ENCODE results near the gene RAB20.

RAB20 gene

GRCh38 chr13:110554946-110555345, 6.6 kb downstream of the RAB20 start:
- TF ChIP-seq CTCF (IDR thresholded peaks at IDR 0.05; ENCODE audit: low read depth, low read length): no peak
- no peaks in the 10 kb centered on the region for H3K4me1 ChIP-seq
- peaks cover 23% of the 10 kb centered on the region for H3K27me3 ChIP-seq
- H3K4me3 ChIP-seq (ENCODE audit: low read depth, low read length): no peak overlapping the region
- DNase-seq: no peak
- H3K9me3 ChIP-seq: no peaks in the 10 kb centered on the region
- H3K36me3 ChIP-seq: no peaks in the 10 kb centered on the region; the same call in 1 of the 2 replicates

- Histone ChIP-seq H3K36me3 (no peaks in the 10 kb centered on the region), H3K4me1 (no peaks in the 10 kb centered on the region), H3K27me3 (peaks cover 17% of the 10 kb centered on the region), H3K9me3 (no peaks in the 10 kb centered on the region), H3K4me3 (ENCODE audit: low read depth, low read length) (no peak overlapping the region)
- DNase-seq: no peak
- no peak for TF ChIP-seq CTCF (IDR thresholded peaks at IDR 0.05; ENCODE audit: low read depth, low read length)
These were observed 7.2 kb downstream of the RAB20 start for GRCh38 chr13:110554227-110554836.

GRCh38 chr13:110553417-110553816, 8.1 kb downstream of the RAB20 start:
- Histone ChIP-seq H3K36me3 (no peaks in the 10 kb centered on the region), H3K4me1 (no peaks in the 10 kb centered on the region), H3K4me3 (ENCODE audit: low read depth, low read length) (no peak overlapping the region), H3K9me3 (no peaks in the 10 kb centered on the region), H3K27me3 (peaks cover 16% of the 10 kb centered on the region)
- no peak for DNase-seq
- no peak for TF ChIP-seq CTCF (IDR thresholded peaks at IDR 0.05; ENCODE audit: low read depth, low read length)

- no peaks in the 10 kb centered on the region for H3K9me3 ChIP-seq
- H3K4me3 ChIP-seq (ENCODE audit: low read depth, low read length): no peak overlapping the region
- H3K27me3 ChIP-seq: peaks cover 14% of the 10 kb centered on the region
- H3K4me1 ChIP-seq: no peaks in the 10 kb centered on the region
- no peak for TF ChIP-seq CTCF (IDR thresholded peaks at IDR 0.05; ENCODE audit: low read depth, low read length)
- H3K36me3 ChIP-seq: no peaks in the 10 kb centered on the region
- DNase-seq: no peak
These were observed 8.8 kb downstream of the RAB20 start for GRCh38 chr13:110552767-110553166.

- Histone ChIP-seq H3K36me3 (no peaks in the 10 kb centered on the region), H3K27me3 (no peaks in the 10 kb centered on the region; the same call in 1 of the 2 replicates), H3K4me3 (ENCODE audit: low read depth, low read length) (no peak overlapping the region), H3K9me3 (no peaks in the 10 kb centered on the region), H3K4me1 (no peaks in the 10 kb centered on the region)
- no peak for DNase-seq
- no peak for TF ChIP-seq CTCF (IDR thresholded peaks at IDR 0.05; ENCODE audit: low read depth, low read length)
These were observed 10.2 kb downstream of the RAB20 start for GRCh38 chr13:110551284-110551683.

- Histone ChIP-seq H3K4me3 (ENCODE audit: low read depth, low read length) (no peak overlapping the region), H3K4me1 (no peaks in the 10 kb centered on the region), H3K27me3 (no peaks in the 10 kb centered on the region), H3K9me3 (no peaks in the 10 kb centered on the region), H3K36me3 (no peaks in the 10 kb centered on the region)
- no peak for TF ChIP-seq CTCF (IDR thresholded peaks at IDR 0.05; ENCODE audit: low read depth, low read length)
- DNase-seq: no peak
These were observed 11.7 kb downstream of the RAB20 start for GRCh38 chr13:110549795-110550160.
